BE2C (cell line): ENCODE data around the gene FAM131B.

Experiments
- DNase-seq: peaks from one replicate; pipeline ENCODE4 v3.0.0-alpha.2; 2020
- H3K27me3 ChIP-seq: fragments of 250-450 bp; sonication (Bioruptor Pico); 2 replicates; pipeline ENCODE4 v1.5.1; 2020; ENCODE audit warnings: mild to moderate bottlenecking
- H3K36me3 ChIP-seq: fragments of 250-450 bp; sonication (Bioruptor Pico); 2 replicates; pipeline ENCODE4 v1.5.1; 2020; ENCODE audit warnings: mild to moderate bottlenecking
- H3K4me1 ChIP-seq: fragments of 250-450 bp; sonication (Bioruptor Pico); 2 replicates; pipeline ENCODE4 v1.5.1; 2020
- H3K4me3 ChIP-seq: 2 replicates; pipeline ENCODE4 v1.5.1; 2011; ENCODE audit warnings: low read depth, low read length
- H3K9me3 ChIP-seq: fragments of 250-450 bp; sonication (Bioruptor Pico); 2 replicates; pipeline ENCODE4 v1.5.1; 2020
- CTCF ChIP-seq: IDR thresholded peaks from 2 replicates; pipeline ENCODE4 v1.5.1; 2012; ENCODE audit warnings: mild to moderate bottlenecking, low read depth, low read length

The FAM131B gene

GRCh38 chr7:143388051-143388450 lies 25.5 kb upstream of the FAM131B start:
- Histone ChIP-seq H3K4me3 (no peak overlapping the region), H3K27me3 (no peaks in the 10 kb centered on the region), H3K9me3 (no peaks in the 10 kb centered on the region), H3K4me1 (peaks cover 1% of the 10 kb centered on the region; the same call in 1 of the 2 replicates), H3K36me3 (peaks cover 38% of the 10 kb centered on the region)
- DNase-seq, result no peak
- no peak for TF ChIP-seq CTCF

GRCh38 chr7:143387156-143387975 lies 24.9 kb upstream of the FAM131B start:
- Histone ChIP-seq H3K4me3 (no peak overlapping the region), H3K27me3 (no peaks in the 10 kb centered on the region), H3K9me3 (no peaks in the 10 kb centered on the region), H3K4me1 (no peaks in the 10 kb centered on the region; the same call in none of the 2 replicates), H3K36me3 (peaks cover 43% of the 10 kb centered on the region)
- peak; percentile 18; the same call in 1 of the 2 replicates for TF ChIP-seq CTCF
- no peak for DNase-seq

- no peak for TF ChIP-seq CTCF
- H3K9me3 ChIP-seq, result no peaks in the 10 kb centered on the region
- H3K4me3 ChIP-seq, result no peak overlapping the region
- no peaks in the 10 kb centered on the region; the same call in none of the 2 replicates for H3K4me1 ChIP-seq
- DNase-seq, result peak; percentile 44
- peaks cover 35% of the 10 kb centered on the region for H3K36me3 ChIP-seq
- no peaks in the 10 kb centered on the region for H3K27me3 ChIP-seq
Measured at GRCh38 chr7:143385891-143386781, 23.6 kb upstream of the FAM131B start.

- TF ChIP-seq CTCF, result no peak
- no peaks in the 10 kb centered on the region for H3K27me3 ChIP-seq
- H3K4me1 ChIP-seq, result no peaks in the 10 kb centered on the region; the same call in none of the 2 replicates
- H3K4me3 ChIP-seq, result no peak overlapping the region
- H3K9me3 ChIP-seq, result no peaks in the 10 kb centered on the region
- peaks cover 26% of the 10 kb centered on the region for H3K36me3 ChIP-seq
- no peak for DNase-seq
Measured at GRCh38 chr7:143384661-143385631, 22.4 kb upstream of the FAM131B start.

- Histone ChIP-seq H3K9me3 (no peaks in the 10 kb centered on the region), H3K36me3 (peaks cover 21% of the 10 kb centered on the region), H3K4me3 (no peak overlapping the region), H3K27me3 (no peaks in the 10 kb centered on the region), H3K4me1 (no peaks in the 10 kb centered on the region; the same call in none of the 2 replicates)
- DNase-seq, result no peak
- no peak for TF ChIP-seq CTCF
Measured at GRCh38 chr7:143384148-143384547, 21.6 kb upstream of the FAM131B start.
